HFFc6 (cell line): ENCODE results near the gene KEL. TPM values are rescaled to one million over a fixed set of nuclear protein-coding genes. Genes with fewer than 3 reads are reported as not detected.
A peak's percentile ranks its signal among the peaks of the same experiment; 100 is the strongest.

Experiments used
- DNase-seq: peaks from one replicate; pipeline ENCODE4 v3.0.0-alpha.2; 2018
- H3K27ac Mint-ChIP-seq: 2 replicates; pipeline ENCODE4 v1.8.0; 2020; ENCODE audit warnings: mild to moderate bottlenecking, mixed read lengths
- H3K27me3 Mint-ChIP-seq: 2 replicates; pipeline ENCODE4 v1.8.0; 2021; ENCODE audit warnings: mild to moderate bottlenecking, moderate library complexity, mixed read lengths; ENCODE audit not compliant: insufficient read depth
- H3K36me3 Mint-ChIP-seq: 2 replicates; pipeline ENCODE4 v1.8.0; 2021; ENCODE audit warnings: low read depth, mixed read lengths
- H3K4me1 Mint-ChIP-seq: 2 replicates; pipeline ENCODE4 v1.8.0; 2020; ENCODE audit warnings: low read depth, mixed read lengths
- H3K4me3 Mint-ChIP-seq: 2 replicates; pipeline ENCODE4 v1.8.0; 2020; ENCODE audit warnings: mild to moderate bottlenecking, moderate library complexity, mixed read lengths
- H3K9me3 Mint-ChIP-seq: 2 replicates; pipeline ENCODE4 v1.8.0; 2020; ENCODE audit warnings: mild to moderate bottlenecking, mixed read lengths
- long read RNA-seq: library from polyadenylated mRNA; unstranded; transcript quantifications from one replicate; pipeline ENCODE4 v2.0.0, GENCODE V29; 2019
- total RNA-seq, 6 experiments: library from RNA; stranded (reverse); fragmentation: NEBNext Ultra II Directional; extraction: Animal tissue kit (Norgen Biotek cat#: 25700); gene quantifications; 2 replicates in 1 of 6; 3 replicates in 5 of 6; pipeline ENCODE4 v1.2.3, GENCODE V29; 2021
- TF ChIP-seq, protein P1 (sequence below): fragments of 200-600 bp; sonication (generic); IDR thresholded peaks from 2 replicates; pipeline ENCODE4 v1.5.0; 2021; ENCODE audit warnings: antibody characterized with exemption, mild to moderate bottlenecking

KEL gene, protein sequence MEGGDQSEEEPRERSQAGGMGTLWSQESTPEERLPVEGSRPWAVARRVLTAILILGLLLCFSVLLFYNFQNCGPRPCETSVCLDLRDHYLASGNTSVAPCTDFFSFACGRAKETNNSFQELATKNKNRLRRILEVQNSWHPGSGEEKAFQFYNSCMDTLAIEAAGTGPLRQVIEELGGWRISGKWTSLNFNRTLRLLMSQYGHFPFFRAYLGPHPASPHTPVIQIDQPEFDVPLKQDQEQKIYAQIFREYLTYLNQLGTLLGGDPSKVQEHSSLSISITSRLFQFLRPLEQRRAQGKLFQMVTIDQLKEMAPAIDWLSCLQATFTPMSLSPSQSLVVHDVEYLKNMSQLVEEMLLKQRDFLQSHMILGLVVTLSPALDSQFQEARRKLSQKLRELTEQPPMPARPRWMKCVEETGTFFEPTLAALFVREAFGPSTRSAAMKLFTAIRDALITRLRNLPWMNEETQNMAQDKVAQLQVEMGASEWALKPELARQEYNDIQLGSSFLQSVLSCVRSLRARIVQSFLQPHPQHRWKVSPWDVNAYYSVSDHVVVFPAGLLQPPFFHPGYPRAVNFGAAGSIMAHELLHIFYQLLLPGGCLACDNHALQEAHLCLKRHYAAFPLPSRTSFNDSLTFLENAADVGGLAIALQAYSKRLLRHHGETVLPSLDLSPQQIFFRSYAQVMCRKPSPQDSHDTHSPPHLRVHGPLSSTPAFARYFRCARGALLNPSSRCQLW
- total RNA-seq = not detected
- long read RNA-seq = 0 reads

DNA sequence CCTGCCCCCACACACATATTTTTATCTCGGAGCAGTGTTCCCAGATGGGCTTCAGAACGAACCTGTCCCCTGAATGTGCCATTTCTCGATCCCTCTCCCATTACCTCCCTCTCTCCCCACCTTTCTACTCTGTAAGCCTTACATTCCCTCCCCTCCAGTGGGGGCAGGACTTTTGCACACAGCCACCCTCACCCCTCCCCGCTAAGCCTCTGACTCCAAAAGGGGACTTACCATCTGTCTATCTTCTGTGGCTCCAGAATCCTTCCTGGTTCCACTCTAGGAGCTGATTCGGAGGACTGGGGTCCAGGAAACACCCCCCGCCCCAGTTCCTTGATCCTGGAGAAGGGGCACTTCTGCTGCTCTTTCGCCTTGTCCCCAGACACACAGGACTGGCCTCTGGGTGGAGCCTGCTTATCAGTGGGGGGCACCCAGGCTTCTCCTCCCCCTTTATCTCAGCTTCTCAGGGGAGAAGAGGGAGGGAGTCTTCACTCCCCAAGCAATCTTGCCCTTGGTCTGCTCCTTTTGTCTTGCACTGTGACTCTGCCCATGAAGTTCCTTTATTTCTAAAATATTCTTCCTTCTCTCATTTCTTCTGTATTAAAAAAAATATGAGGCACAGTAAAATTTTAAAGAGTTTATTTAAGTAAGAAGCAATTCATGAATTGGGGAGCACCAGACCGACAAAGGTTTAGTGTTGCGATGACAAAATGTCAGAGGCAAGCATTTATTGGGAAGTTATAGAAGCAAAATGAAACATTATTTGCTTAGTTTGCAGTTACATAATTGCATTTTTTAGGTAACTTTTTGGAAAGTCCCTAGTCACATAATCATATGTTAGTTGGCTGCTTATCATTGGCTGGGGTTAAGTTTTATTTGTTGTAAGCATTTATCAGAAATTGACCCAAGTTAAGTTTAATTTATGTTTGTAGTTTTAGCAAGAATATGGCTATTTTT is at the start of gene KEL:
TSS of gene KEL (minus strand) at position 391 of the 954 bp plus-strand sequence. CDS start at position 234, 157 bp downstream.
- Mint-ChIP-seq H3K27me3 (peaks cover 11% of the 10 kb centered on the region; the same call in 1 of the 2 replicates), H3K27ac (no peak within 1 kb of the TSS), H3K4me3 (no peak within 1 kb of the TSS), H3K4me1 (no peaks in the 10 kb centered on the region), H3K9me3 (no peaks in the 10 kb centered on the region; the same call in 1 of the 2 replicates), H3K36me3 (no peaks in the 10 kb centered on the region)
- TF ChIP-seq, protein P1, sequence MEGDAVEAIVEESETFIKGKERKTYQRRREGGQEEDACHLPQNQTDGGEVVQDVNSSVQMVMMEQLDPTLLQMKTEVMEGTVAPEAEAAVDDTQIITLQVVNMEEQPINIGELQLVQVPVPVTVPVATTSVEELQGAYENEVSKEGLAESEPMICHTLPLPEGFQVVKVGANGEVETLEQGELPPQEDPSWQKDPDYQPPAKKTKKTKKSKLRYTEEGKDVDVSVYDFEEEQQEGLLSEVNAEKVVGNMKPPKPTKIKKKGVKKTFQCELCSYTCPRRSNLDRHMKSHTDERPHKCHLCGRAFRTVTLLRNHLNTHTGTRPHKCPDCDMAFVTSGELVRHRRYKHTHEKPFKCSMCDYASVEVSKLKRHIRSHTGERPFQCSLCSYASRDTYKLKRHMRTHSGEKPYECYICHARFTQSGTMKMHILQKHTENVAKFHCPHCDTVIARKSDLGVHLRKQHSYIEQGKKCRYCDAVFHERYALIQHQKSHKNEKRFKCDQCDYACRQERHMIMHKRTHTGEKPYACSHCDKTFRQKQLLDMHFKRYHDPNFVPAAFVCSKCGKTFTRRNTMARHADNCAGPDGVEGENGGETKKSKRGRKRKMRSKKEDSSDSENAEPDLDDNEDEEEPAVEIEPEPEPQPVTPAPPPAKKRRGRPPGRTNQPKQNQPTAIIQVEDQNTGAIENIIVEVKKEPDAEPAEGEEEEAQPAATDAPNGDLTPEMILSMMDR = no peak
- DNase-seq = no peak

DNA sequence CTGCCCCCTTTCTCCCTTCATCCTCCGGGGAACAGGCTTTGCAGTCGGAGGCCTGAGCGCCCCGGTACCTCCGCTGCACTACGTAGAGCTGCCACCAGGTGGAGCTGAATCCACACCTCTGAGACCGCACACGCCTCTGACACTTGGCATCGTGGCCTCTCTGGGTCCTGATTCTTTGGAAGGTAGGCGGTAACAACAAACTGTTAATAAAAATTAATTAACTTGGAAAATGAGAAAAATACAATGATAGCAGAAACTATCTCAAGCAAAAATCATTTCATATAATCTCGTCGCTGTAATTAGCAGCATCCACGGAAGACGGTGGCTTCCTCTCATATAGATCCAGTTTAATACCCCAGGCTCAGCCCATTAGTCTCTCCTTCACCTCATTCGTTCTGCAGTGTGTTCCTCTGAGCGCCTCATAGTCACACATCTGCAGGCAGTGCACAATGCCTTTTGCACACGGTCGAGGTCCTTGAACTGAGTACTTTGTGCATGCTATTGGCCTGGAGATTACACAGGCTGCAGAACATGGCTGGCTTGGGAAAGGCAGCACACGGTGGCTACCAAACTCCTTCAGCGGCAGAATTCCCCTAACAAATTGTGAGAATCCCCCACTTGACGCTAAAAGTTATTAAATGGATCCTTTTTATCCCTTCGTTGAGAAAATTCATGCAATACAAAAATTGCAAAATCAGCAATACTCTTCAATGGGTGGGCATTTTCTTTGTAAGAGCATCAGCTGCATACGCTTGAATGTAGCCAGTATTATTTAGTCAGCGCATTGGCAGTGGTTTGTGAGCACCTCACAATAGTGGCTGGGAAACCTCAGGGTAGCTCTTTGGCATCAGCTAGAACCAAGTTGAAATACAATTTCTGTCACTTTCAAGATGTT is 46.1 kb upstream of the KEL start:
- peaks cover 8% of the 10 kb centered on the region for H3K4me1 Mint-ChIP-seq

DNA sequence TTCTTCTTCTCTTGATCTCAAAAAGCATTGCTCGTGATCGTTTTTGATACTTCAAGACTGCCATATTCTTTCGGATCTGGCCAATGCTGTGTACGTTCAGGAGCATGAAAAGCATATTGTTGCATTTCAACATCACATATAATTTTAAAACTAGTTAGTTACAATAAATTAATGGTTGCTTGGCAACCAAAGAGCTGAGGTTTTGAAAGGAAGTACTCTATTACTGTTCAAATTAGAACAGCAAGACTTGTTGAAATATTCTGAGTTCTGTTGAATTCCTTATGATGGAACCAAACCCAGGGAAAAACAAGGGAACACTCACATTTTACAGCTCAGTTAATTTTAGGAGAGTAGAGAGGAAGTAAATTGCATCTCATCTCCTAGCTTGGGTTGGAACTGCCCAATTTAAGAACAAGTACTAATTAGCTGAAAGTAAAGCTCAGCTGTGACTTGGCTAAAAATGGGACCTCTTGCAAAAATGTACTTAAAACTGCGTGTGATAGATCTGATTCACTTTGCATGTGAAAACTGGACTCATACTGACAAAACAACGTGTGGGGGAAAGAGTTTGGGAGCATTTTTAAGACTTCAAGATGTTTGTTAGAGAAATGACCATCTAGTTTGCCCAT is 43.6 kb upstream of the KEL start:
- Mint-ChIP-seq H3K4me3 (no peak overlapping the region), H3K27me3 (peaks cover 3% of the 10 kb centered on the region), H3K36me3 (no peaks in the 10 kb centered on the region), H3K4me1 (peaks cover 10% of the 10 kb centered on the region), H3K27ac (no peak overlapping the region), H3K9me3 (no peaks in the 10 kb centered on the region)
- TF ChIP-seq, protein P1 = no peak
- no peak for DNase-seq

More for the DNA sequence above, 46.1 kb upstream of the KEL start:
- Mint-ChIP-seq H3K27ac (no peak overlapping the region), H3K36me3 (no peaks in the 10 kb centered on the region), H3K9me3 (no peaks in the 10 kb centered on the region), H3K27me3 (peaks cover 8% of the 10 kb centered on the region), H3K4me3 (no peak overlapping the region)
- TF ChIP-seq, protein P1 = peak; percentile 97
- peak; percentile 33 for DNase-seq

DNA sequence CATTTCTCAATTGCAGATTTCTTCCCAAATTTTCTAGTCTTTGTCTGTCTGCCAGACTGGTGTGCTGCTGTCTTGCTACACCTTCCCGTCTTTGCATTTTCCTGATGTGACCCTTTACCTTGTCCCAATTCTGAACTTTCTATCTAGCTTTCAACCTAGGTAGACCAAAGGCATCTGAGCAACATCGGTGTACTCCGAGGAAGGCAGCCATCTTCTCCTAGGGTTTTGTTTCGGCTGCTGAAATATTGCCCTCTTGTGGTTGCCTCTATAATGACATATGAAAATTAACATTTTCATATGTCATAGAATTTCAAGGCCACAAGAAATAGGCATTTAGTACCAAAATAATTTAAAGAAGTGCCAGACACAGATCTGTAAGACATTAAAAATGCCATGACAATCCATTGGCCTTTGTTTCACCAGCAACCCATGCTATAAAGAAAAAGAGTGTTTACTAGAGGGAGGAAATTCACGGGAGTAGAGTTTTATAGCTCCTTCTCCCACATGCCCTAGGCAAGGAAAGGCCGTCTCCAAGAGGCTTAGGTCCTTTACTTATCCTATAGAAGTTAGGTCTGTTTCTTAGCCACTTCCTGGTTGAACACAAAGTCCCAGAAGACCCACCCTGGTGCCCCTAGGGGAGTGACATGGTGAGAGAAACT is 41.4 kb upstream of the KEL start:
- H3K27ac Mint-ChIP-seq = no peak overlapping the region
- H3K9me3 Mint-ChIP-seq = no peaks in the 10 kb centered on the region
- TF ChIP-seq, protein P1 = peak; percentile 93
- peak overlapping the region; percentile 87 for H3K4me3 Mint-ChIP-seq
- H3K27me3 Mint-ChIP-seq = peaks cover 2% of the 10 kb centered on the region; the same call in 1 of the 2 replicates
- H3K4me1 Mint-ChIP-seq = peaks cover 10% of the 10 kb centered on the region
- H3K36me3 Mint-ChIP-seq = no peaks in the 10 kb centered on the region
- DNase-seq = peak; percentile 39
